Heart left ventricle (tissue), 13 donors: ENCODE measurements around the gene TXNDC5.

Experiments
- POLR2A ChIP-seq, 2 donors: fragments of 450-650 bp; IDR thresholded peaks; one replicate each; pipeline ENCODE4 v1.6.1; 2017; ENCODE audit warnings: antibody characterized with exemption in 2 of 2, mild to moderate bottlenecking in 2 of 2, moderate library complexity in 2 of 2
- TF ChIP-seq, protein P1 (sequence below), 12 donors: fragments of 200-600 bp; sonication (generic) in 4 of 12; IDR thresholded peaks; one replicate each; pipeline versions ENCODE4 v1.5.0 to v1.8.0; 2018 to 2022; ENCODE audit warnings: antibody characterized with exemption in 12 of 12, mild to moderate bottlenecking in 5 of 12
- donor health status: ischemic (EF 13 %, LVEDD 7.1; RV severe dilation, severe dysfunction).
- donor health status: DM: no; HTN: yes; CAD: no.
- donor health status: DM: no; HTN: no; CAD: no.
- donor health status: ischemic (EF 25% LVEDD 6.9; RV normal size, moderate dysfunction).
- donor health status: ischemic (EF 25% LVEDD 5.7; RV mildly dilated, moderate dysfunction).
- donor health status: ischemic (EF 35%, LVEDD 5.7; RV mildly dilated, moderate dysfunction).
- donor health status: nonischemic (EF 11% LVEDD 7.7; RV severe dilation, severe dysfunction).
- donor health status: DM: yes; HTN: yes; CAD: no.
- donor health status: PGD.
- donor health status: ischemic (EF 29% LVEDD 5.4; RV normal size, mild dysfunction).
- donor health status: nonischemic (EF 23%, LVEDD 6.1; RV moderate dilation, normal function).

- TF ChIP-seq, protein P1, sequence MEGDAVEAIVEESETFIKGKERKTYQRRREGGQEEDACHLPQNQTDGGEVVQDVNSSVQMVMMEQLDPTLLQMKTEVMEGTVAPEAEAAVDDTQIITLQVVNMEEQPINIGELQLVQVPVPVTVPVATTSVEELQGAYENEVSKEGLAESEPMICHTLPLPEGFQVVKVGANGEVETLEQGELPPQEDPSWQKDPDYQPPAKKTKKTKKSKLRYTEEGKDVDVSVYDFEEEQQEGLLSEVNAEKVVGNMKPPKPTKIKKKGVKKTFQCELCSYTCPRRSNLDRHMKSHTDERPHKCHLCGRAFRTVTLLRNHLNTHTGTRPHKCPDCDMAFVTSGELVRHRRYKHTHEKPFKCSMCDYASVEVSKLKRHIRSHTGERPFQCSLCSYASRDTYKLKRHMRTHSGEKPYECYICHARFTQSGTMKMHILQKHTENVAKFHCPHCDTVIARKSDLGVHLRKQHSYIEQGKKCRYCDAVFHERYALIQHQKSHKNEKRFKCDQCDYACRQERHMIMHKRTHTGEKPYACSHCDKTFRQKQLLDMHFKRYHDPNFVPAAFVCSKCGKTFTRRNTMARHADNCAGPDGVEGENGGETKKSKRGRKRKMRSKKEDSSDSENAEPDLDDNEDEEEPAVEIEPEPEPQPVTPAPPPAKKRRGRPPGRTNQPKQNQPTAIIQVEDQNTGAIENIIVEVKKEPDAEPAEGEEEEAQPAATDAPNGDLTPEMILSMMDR (IDR thresholded peaks at IDR 0.05) = no peak
- no peak for TF ChIP-seq POLR2A (IDR thresholded peaks at IDR 0.05)
Observed at GRCh38 chr6:7832904-7833750, 77.5 kb downstream of the TXNDC5 start.
